GM21786 (cell line): ENCODE measurements around the gene ANKS3.

ENCODE experiments used
- ATAC-seq: cut with Tn5 transposase; IDR thresholded peaks from one replicate; pipeline ENCODE4 v1.9.1; 2021; ENCODE audit not compliant: unreplicated experiment

The ANKS3 gene

DNA sequence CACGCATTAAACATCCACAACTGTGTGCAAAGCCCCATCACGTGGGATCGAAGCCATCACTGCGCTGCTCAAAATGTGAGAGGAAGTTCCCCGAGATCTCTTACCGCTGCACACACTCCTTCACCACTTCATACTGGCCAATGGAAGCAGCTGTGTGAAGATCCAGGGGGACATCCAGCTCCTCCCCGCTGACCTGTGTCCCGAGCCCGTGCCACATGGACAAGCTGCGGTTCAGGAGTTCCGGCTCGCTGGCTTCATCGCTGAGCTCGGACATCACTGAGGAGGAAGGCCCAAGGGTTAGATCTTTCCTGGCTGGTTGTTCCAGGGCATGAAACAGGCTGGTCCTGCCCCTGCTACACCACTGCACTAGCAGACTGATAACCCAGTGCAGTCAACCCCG, 4.2 kb downstream of the ANKS3 start:
- ATAC-seq: no peak

DNA sequence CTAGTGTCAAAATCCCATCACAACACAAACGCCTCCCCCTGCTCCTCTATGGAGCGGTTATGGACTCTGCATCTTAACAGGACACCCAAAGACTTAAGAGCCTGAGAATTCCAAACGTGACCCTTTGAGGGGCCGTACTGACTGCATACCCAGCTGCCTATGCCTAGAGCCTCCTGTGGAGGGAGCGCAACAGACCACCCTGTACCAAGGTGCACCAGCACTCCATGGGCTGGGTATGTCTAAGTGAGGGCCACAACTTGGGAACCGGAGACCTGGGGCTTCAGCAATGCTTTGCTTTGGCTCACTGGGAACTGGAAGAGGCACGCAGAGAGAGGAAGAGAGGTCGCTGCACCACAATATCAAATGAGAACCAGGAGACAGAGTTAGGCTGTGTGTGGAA, 5.4 kb downstream of the ANKS3 start:
- no peak for ATAC-seq

DNA sequence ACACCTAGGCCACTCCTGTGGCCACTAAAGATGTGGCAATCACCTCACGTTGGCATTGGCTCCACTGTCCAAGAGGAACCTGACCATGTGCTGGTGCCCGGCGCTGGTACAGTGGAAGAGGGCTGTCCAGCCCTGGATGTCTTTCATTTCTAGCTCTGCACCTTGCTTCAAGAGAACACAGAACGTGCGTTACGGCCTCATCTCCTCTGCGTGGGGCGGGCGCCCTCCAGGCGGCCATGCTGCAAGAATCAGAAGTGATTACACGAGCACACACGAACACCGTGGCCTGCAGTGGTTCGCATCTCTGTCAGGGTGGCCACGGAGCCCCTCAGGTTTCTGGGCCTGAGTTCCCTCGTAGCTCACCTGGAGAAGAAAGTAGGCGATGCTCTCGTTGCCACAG, 7.5 kb downstream of the ANKS3 start:
- no peak for ATAC-seq

DNA sequence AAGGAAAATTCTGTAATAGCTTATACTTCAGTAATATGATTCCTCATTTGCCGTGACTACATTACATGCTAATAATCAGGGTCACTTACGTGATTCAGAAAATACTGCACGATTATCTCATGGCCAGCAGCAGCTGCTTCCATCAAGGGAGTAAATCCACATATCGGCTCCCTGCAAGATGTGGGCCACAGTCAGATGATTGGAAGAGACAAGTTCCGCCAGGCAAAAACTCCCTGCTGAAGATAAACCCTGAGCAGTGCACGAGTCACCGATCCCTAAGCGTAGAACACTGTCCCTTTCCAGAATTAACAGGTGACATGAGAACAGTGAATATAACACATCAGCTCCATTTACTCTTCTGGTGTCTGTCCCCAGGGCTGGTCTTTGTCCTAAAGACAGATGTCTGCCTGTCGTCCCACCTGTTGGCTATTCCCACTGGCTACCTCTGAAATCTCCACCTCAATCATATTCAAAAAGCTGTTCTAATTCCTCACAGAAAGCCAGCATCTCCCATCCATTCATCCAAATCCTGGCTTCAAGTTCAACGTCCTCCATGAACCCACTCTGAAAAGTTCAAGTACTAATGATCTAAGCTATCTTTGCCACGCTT, 9.3 kb downstream of the ANKS3 start:
- no peak for ATAC-seq

DNA sequence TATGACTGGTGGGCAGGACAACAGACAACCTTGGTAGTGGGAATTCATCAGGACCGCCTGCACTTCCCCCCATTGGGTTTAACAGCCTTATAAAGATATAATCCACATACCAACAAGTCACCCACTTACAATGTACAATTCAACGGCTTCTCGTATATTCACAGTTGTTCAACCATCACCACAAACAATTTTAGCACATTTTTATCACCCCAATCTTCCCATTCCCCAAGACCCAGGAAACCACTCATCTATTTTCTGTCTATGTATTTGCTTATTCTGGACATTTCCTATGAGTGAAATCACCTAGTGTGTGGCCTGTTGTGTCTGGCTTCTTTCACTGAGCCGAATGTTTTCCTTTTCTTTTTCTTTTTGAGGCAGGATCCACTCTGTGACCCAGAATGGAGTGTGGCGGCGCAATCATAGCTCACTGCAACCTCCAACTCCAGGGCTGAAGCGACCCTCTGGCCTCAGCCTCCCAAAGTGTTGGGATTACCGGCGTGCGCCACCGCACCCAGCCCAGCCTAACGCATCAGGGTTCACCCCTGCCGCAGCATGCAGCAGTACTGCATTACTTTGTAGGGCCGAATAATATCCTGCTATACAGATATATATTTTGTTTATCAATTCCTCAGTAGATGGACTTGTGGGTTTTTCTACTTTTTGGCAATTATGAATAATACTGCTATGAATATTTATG, 10.9 kb downstream of the ANKS3 start:
- ATAC-seq: no peak

DNA sequence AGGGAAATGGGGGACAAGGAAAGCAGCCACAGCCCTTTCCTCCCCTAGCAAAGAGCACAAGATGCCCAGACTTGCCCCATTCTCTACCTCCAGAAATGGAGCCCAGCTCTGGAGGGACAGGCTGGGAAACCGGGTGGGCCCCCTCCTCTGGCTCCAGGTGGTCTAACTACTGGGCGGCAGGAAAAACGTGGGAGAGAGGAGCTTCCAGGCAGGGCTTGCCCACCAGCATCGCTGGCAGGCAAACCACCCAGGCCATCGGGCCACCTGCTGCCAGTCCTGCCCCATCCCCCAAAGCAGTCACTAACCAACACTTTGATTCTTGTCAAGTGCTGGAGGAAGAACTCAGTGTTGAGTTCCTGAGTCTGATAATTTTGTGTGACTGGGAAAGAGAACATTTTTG, 15.6 kb downstream of the ANKS3 start:
- no peak for ATAC-seq

DNA sequence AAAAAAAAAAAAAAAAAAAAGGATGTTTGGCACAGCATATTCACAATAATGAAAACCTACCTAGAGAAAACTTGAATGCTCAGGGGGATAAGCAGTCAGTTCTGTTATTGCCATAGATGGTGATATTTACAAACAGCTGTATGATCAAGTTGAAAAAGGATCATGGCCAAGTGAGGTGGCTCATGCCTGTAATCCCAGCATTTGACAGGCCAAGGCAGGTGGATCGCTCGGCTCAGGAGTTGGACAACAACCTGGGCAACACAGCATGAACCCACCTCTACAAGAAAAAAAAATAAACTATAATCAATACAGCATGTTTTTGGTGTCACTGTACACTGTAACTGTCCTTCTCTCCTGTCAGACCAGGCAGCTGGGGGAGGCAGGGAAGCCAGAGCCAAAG, 19.1 kb downstream of the ANKS3 start:
- ATAC-seq: no peak

DNA sequence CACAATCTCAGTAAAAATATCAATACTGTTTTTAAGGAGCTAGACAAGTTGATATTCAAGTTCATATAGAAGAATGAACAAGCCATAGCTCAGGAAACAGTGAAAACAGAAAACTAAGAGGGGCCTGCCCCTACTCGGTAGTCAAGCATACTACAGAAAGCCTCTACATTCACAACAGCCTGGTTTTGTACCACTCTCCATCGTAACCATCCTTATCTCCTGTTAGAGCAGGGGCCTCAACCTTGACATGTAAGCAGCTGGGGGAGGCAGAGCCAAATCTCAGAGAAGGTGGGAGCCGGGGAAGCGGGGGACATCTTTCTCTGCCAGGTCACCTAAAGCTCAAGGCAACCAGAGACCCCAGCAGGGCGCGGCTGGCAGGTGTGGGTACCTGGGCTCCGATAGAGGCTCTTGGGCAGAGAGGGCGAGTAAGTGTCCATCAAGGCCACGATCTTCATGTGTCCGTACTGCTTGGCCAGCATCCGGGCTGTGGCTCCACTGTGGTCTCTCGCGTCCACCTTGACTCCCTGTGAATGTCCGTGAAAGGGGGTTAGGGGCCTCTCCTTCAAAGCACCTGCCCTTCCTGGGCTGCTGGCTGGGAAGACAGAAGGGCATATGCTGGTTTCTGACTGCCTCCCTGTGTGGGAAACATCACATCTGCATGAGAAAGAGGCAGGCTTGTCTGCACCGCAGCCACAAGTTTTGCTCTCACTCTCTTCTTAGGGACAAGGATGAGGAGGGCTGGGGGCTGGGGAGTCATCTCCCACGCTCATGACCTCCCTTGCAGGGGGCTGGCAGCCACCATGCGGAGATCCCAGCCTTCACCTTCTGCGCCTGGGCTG, 20.2 kb downstream of the ANKS3 start:
- ATAC-seq: no peak

DNA sequence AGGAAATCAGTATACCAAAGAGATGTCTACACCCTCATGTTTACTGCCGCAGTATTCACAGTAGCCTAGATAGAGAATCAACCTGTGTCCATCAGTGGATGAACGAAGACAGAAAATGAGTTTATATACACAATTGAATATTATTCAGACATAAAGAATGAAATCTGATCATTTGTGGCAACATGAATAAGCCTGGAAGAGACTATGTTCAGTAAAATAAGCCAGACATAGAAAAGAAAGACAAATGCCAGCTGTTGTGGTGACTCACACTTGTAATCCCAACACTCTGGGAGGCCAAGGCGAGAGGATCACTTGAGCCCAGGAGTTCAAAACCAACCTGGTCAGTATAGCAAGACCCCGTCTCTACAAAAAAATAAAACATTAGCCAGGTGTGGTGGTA, 24.6 kb downstream of the ANKS3 start:
- no peak for ATAC-seq

DNA sequence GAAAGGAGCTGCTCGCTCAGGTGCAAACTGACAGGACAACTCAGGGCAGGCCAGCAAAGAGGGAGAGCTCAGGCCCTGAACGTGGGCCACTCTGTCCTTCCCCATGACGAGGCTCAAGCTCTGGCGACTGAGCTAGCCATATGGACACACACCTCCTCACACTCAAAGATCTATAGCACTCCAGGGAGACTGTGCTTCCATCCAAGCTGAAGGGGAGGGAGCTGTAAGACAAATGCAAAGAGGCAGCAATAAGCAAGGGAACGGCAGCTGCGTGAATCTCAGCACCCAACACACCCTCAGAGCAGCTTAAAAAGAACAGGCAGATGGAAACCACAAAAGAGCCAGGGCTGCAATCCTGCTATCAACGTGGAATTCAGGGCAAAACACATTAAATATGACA, 27.2 kb downstream of the ANKS3 start:
- no peak for ATAC-seq

DNA sequence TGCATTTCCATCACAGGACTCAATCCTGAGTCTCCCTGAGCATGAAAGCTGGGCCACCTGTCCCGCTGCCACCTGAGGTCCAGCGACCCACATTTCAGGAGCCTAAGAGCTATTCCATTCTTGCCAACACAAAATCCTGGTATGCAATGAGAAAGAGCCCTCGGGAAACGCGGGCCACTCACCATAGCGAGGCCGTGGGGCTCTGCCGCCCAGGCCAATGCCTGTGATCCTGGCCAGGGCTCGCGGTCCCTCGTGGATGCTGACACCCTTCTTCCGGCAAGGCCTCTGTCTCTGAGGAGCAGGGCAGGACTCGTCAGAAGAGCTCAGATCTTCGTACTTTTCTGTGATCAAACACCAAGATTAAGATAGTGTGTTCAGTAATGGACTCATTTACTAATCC, 29.2 kb downstream of the ANKS3 start:
- no peak for ATAC-seq

DNA sequence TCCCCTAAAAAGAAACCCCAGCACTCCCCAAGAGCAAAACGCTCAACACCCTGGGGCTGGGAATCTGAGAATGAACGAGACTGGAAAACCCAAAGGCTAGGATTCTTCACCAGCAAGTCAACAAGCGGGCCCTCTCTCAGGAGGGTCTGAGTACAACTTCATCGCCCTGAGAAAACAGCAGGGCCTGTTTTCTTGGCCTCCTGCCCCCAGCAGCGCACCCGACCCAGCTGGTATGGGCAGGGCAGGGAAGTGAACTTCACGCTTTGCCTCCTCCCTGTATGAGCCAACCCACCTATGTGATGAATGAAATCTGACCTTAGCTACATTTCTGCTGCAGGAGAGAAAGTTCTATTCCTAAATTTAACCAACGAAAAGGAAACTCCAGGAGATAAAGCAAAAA, 29.6 kb downstream of the ANKS3 start:
- ATAC-seq: no peak

DNA sequence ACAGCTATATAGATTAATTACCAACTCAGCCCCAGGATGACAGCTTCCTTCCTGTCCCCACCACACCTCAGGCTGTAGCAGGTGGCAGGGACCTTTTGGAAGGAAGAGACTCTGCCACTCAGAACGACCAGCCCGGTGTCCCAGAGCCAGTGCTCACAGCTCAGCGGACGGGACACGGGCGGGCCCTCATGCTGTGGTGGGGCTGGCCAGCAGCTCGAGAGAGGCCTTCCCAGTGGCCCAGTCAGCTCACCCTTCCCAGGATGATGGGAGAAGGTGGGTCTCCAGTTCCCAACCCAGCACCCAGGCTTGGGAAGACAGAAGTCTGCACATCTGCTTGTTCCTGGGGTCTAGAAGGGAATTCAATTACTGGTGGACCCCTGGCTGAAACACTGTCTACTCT, 30.2 kb downstream of the ANKS3 start:
- ATAC-seq: no peak

DNA sequence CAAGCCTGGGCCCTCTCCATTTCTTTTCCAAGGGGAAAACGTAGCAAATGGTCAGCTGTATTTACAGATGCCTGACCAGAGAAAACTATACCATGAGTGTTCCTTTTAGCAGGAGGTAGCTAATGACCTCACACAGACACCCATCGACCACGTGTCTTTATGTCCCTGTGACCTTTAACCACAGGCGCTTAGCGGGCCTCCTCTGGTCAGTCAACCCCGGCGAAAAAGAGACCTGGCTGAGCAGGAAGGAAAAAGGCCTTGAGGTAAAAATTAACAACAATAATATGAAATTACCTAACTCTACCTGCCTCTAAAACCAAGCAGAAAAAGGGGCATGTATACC, 31.6 kb downstream of the ANKS3 start:
- no peak for ATAC-seq

DNA sequence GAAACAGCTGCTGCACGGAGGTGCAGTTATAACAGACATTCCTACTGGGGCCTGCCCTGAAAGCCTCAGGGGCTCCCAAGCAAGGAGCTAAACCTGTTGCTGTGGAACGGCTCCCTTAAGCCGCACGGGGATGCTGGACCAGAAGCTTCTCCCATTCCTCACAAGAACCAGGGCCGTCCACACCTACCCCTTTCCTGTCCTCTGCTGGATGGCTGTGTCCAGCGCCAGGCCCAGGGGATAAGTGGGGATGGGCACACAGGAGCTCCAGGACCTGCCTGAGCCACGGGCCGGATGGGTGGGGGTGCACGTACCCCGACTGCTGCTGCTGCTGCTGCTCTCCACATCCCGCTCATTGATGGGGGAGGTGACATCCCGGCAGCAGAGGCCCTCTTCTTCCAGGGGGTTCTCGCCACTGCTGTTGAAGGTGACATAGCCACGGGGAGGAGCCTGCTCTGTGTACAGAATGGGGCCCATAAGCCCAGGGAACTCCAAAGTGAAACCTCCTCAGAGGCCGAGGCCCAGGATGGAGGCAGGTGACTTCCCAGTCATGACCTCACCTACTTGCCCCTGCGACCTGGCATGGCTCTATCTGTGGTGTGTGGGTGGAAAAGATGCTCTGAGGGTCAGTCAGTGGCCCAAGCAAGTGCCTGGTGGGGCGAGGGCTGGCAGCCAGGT, 32.1 kb downstream of the ANKS3 start:
- ATAC-seq: no peak

DNA sequence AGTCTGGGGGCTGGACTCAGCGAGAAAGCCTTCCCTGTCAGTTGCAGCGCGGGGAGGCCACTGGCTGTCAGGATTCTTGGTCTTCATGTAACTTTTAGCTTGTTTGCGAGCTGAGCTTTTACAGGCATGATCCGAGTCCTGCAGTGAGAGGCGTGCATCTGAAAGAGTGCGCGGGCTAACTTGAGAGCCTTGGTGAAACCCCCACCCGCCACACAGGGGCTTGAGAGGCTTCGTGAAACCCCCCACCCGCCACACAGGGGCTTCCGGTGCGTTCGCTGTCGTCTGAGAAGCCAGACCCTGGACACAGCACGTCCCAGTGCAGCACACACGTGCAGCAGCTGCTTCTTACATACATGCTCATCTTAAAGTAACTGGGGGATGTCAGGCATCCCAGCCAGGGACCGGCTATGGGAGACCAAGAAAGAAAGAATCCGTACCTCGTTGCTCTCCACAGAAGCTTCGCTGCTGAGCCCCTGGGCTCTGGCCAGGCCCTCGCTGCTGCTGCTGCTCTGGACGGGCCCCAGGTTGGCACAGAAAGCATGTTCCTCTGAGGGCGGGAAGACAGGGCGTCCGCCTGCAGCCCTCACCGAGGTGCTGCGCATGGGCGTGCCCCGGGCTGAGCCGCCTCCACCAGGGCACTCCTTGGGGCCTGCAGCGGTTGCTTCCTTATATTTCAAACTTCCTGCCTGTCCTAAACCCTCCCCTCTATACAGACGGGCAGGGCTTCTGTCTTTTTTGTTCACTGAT, 32.9 kb downstream of the ANKS3 start:
- no peak for ATAC-seq

DNA sequence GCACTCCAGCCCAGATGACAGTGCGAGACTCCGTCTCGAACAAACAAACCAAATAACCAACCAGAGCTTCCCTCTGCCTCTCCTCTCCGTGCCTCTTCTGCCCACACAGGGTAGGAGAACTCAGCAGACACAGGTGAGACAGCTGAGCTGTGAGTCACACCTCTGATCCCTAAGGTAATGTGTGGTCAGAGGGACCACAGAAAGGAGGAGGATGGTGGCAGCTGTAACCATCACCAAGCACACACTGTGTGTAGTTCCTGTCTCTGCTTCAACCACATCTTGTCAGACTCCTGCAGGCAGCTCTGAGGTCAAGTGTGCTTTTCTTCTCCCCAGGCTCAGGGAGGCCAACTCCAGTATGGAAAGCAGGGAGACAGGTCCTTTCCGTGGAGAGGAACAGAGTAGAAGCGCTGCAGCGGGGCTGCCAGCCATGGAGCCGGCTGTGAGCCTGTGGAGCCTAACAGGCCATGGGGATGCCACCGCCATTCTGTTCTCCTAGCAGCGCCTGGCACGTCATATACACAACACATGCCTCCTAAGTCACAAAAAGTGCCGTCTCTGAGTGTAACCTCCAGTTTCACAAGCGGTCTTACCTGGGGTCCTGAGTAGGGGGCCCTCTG, 33.6 kb downstream of the ANKS3 start:
- ATAC-seq: no peak

DNA sequence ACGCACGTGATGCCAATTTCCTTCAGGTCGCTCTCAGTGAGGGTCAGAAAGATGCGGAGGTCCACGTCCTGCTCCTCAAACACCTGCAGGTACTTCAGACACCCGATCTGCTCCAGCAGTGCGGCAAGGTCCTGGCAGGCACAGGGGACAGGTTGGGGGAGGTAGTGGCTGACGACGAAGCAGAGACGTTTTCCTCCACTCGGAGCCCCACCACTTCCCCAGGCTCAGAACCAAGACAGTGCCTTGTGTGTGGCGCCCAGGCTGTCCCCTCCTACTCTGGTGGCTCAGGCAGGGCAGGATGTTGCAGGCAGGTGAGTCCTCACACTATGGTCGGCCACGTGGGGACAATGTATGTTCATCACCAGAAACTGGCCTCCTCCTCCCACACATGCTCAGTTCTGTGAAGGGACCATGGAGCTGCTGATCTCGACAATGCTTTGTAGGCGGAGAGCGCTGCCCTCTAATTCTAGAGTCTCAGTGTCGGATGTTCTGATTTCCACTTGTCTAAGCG, 35.0 kb downstream of the ANKS3 start:
- ATAC-seq: no peak

DNA sequence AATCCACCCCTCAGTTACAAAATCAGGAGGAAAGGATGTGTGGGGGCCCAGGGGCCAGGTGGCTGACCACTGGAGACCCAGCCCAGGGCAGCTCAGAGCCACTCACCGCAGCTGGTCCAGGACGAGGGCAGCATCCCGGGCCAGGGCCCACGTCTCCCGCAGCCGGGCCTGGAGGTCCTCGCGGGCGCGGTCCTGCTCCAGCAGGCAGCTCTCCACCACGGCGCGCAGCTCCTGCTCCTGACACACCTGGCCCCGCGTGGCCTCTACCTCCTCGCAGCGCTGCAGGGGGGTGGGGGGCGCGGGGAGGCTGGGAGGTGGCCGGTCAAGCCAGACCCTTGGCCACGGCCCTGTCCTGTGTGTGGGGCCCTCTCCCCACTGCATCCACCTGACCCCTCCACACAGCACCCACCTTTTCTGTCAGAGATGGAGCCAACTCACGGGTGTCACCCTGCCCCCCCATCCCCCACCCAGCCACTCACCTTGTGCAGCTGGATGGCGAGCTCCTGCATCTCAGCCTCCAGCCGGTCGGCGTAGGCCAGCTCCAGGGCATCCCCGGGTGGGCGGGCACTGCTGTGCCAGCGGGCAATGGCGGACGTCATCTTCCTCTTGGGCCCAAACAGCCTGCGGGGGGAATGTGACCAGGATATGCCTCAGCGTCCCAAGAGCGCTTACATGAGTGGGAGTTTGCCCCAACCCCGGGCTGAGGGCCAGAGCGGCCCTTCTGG, 35.6 kb downstream of the ANKS3 start:
- ATAC-seq: no peak

DNA sequence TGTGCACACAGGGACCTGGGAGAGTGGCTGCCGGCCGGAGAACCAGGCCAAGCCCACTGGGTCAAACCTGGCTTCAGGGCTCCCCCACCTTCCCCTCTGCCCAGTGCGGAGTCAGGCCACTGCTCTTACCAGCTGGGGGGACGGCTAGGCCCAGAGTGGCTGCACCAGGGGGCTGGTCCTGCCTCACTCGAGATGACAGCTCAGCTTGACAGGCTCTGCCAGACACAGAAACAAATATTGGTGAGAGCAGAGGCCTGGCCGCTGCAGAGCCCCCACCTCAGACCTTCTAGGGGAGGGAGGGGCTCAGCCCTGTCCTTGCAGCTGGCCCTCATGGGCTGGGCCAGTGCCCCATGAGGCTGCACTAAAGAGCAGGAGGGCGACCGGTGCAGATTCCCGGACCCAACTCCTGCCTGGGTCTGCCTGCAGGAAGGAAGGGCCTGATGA, 36.2 kb downstream of the ANKS3 start:
- ATAC-seq: no peak
